GM12873 (cell line): ENCODE results near the gene PRKAA2.

Source experiments
- CTCF ChIP-seq: IDR thresholded peaks from 2 replicates; pipeline ENCODE4 v1.5.1; 2012; ENCODE audit warnings: low read depth, mild to moderate bottlenecking, moderate library complexity, low read length, control low read depth; ENCODE audit not compliant: insufficient read depth; ENCODE audit errors: missing control alignments

PRKAA2 gene

GRCh38 chr1:56719171-56719570, 74.1 kb downstream of the PRKAA2 start:
- TF ChIP-seq CTCF = no peak

- no peak for TF ChIP-seq CTCF
Measured at GRCh38 chr1:56726706-56727105, 81.6 kb downstream of the PRKAA2 start.

GRCh38 chr1:56728964-56729363, 83.8 kb downstream of the PRKAA2 start:
- no peak for TF ChIP-seq CTCF

GRCh38 chr1:56745231-56745630, 100.1 kb downstream of the PRKAA2 start:
- no peak for TF ChIP-seq CTCF

- TF ChIP-seq CTCF = no peak
Measured at GRCh38 chr1:56754708-56755479, 109.8 kb downstream of the PRKAA2 start.

GRCh38 chr1:56755911-56756310, 110.8 kb downstream of the PRKAA2 start:
- TF ChIP-seq CTCF = no peak

- TF ChIP-seq CTCF = peak; percentile 24
Measured at GRCh38 chr1:56758135-56758534, 113.0 kb downstream of the PRKAA2 start.
